Duodenal mucosa (tissue), 2 donors: Measurements from ENCODE around the gene ADGRL1.

Experiments
- H3K27ac ChIP-seq: one replicate; pipeline ENCODE4 v1.7.0; 2013; ENCODE audit warnings: low read depth, low read length
- H3K27me3 ChIP-seq, 2 donors: one replicate each; pipeline ENCODE4 v1.7.0; 2013; ENCODE audit warnings: low read length in 2 of 2, control low read depth in 1 of 2; ENCODE audit not compliant: insufficient read depth in 2 of 2, control insufficient read depth in 1 of 2
- H3K36me3 ChIP-seq, 2 donors: one replicate each; pipeline ENCODE4 v1.7.0; 2013; ENCODE audit warnings: low read length in 2 of 2, control low read depth in 1 of 2; ENCODE audit not compliant: insufficient read depth in 2 of 2, control insufficient read depth in 1 of 2
- H3K4me1 ChIP-seq, 2 donors: one replicate each; pipeline ENCODE4 v1.7.0; 2013; ENCODE audit warnings: low read length in 2 of 2, control low read depth in 1 of 2; ENCODE audit not compliant: insufficient read depth in 2 of 2, control insufficient read depth in 1 of 2
- H3K4me3 ChIP-seq, 2 donors: one replicate each; pipeline ENCODE4 v1.7.0; 2013; ENCODE audit warnings: low read length in 2 of 2, low read depth in 1 of 2
- H3K9ac ChIP-seq, 2 donors: one replicate each; pipeline ENCODE4 v1.7.0; 2013; ENCODE audit warnings: low read length in 2 of 2, low read depth in 1 of 2
- H3K9me3 ChIP-seq, 2 donors: one replicate each; pipeline ENCODE4 v1.7.0; 2013; ENCODE audit warnings: low read length in 2 of 2, control low read depth in 1 of 2; ENCODE audit not compliant: control insufficient read depth in 1 of 2

Gene ADGRL1

DNA sequence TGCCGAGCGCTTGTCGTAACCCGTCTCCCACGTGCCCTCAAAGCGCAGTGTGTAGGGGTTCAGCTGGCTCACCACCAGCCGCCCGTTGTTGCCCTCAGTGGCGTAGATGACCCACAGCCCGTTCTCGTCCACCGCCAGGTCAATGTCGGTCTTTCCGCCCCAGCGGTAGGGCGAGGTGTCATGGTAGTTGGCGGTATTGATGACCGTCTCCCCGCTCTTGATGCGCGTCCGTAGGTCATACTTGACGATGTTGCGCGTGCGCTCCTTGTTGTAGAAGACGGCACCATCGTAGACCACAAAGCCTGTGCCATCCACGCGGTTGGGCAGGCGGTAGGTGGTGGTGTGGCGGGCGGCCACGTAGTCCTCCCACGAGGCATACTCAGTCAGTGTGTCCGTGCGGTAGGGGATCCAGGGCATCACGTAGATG lies 43.1 kb downstream of the ADGRL1 start:
- Histone ChIP-seq H3K9ac (no peak overlapping the region), H3K4me1 (peaks cover 0 to 6% of the 10 kb centered on the region in 2 donors), H3K27me3 (no peaks in the 10 kb centered on the region), H3K9me3 (no peaks in the 10 kb centered on the region), H3K4me3 (no peak overlapping the region), H3K36me3 (peaks cover 0 to 23% of the 10 kb centered on the region in 2 donors), H3K27ac (no peak overlapping the region)

DNA sequence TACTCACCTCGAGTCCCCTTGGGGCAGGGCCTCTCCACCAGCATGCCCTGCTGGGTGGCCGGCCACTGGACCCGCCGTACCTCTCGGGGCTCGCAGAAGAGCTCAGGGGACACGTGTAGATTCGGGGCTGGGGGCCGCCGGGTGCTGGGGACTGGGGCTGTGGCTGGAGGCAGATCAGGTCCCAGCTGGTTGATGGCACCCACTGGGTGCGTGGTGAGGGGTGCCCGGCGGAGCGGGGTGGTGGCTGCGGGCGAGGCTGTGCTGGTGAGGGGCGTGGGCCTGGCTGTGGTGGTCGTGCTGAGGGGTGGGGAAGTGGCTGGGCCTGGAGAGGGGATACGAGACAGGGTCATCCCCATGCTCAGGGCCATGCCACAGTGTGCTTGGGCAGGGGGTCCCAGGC lies 44.7 kb downstream of the ADGRL1 start:
- Histone ChIP-seq H3K9me3 (no peaks in the 10 kb centered on the region), H3K9ac (no peak overlapping the region), H3K36me3 (peaks cover 3 to 36% of the 10 kb centered on the region in 2 donors), H3K4me3 (no peak overlapping the region), H3K27me3 (no peaks in the 10 kb centered on the region), H3K27ac (no peak overlapping the region), H3K4me1 (no peaks in the 10 kb centered on the region)

DNA sequence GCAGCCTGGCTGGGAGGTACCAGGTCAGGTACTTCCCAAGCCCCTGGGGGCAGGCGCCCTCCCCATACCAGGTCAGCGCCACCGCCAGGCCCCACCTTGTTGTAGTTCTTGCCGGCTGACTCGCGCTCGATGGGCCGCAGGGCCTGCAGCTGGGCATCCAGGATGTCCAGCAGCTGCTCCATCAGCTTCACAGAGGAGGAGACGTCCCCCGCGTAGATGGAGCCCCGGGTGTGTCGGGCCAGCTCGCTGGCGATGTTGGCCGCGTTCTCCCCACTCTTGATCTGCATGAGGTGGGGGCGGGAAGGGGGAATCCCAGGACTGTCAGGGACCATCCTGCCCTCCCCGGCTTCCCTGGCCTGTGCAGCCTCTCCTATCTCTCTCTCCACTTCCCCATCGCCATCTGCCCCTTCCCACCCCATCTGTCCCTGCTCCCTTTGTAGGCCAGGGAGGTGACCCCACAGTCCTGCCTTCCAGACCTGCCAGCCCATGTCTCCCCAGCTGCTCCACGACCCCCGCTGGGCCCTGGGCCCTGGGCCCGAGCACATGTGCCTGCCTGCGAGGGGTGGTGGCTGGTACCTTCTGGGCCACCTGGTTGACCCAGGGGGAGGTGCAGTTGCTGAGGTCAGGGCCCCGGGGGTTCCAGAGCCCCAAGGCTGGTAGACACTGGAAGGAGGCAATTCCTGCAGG lies 45.8 kb downstream of the ADGRL1 start:
- peaks cover 9 to 45% of the 10 kb centered on the region in 2 donors for H3K36me3 ChIP-seq

DNA sequence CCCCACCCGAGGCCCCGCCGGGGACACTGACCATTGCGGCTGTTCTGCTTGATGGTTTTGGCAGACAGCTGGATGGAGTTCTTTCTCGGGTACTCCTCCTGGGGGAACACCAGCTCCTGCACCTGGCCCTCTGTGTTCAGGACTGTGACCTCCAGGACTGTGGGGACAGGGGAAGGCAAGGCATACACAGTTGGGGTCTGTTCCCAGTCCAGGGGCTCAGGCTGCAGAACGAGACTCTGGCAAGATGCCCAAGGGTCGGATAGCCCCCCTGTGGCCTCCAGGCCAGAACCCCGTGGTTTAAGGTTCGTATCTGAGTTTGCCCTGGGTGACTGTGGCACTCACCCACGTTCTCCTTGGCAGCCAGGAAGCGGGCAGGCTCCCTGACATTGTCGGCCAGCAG lies 46.9 kb downstream of the ADGRL1 start:
- Histone ChIP-seq H3K9me3 (no peaks in the 10 kb centered on the region), H3K4me1 (no peaks in the 10 kb centered on the region), H3K36me3 (peaks cover 11 to 52% of the 10 kb centered on the region in 2 donors), H3K27ac (no peak overlapping the region), H3K9ac (no peak overlapping the region), H3K27me3 (no peaks in the 10 kb centered on the region), H3K4me3 (no peak overlapping the region)

More for the DNA sequence above, 45.8 kb downstream of the ADGRL1 start:
- H3K27ac ChIP-seq: no peak overlapping the region
- no peaks in the 10 kb centered on the region for H3K4me1 ChIP-seq
- H3K9me3 ChIP-seq: no peaks in the 10 kb centered on the region
- H3K27me3 ChIP-seq: no peaks in the 10 kb centered on the region
- no peak overlapping the region for H3K9ac ChIP-seq
- H3K4me3 ChIP-seq: no peak overlapping the region

DNA sequence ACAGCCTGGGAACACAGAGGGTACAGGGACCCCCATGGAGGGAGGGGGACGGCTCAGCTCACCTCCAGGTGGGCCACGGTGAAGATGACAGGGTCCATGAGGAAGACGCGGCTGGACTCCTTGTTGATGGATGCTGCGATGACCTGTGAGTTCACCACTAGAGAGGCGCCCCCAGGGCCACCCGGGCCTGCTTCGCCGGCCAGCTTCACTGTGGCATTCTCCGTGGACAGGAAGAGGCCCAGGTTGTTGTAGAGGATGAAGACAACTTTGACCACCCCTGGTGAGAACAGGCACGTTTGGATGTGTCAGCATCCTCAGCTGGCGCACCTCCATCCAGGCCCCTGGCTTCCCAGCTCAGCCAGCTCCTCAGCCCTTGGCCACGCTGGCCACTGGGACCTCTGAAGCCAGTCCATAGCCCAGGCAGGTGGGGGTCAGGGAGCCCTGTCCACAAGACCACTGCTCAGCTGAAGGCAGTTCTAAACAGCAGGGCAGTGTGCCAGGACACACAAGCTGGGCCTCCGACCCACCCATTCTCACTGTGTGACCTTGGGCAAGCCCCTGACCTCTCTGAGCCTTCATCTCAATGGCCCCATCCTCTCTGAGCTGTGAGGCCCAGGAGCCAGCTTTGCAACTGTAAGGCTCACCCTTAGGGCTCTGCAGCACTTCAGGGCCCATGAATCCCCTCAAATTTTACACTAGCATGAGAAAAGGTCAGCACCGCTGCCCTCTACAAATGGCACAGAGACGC lies 47.5 kb downstream of the ADGRL1 start:
- Histone ChIP-seq H3K36me3 (peaks cover 11 to 55% of the 10 kb centered on the region in 2 donors), H3K27me3 (no peaks in the 10 kb centered on the region), H3K9ac (no peak overlapping the region), H3K4me1 (no peaks in the 10 kb centered on the region), H3K9me3 (no peaks in the 10 kb centered on the region), H3K27ac (no peak overlapping the region), H3K4me3 (no peak overlapping the region)

DNA sequence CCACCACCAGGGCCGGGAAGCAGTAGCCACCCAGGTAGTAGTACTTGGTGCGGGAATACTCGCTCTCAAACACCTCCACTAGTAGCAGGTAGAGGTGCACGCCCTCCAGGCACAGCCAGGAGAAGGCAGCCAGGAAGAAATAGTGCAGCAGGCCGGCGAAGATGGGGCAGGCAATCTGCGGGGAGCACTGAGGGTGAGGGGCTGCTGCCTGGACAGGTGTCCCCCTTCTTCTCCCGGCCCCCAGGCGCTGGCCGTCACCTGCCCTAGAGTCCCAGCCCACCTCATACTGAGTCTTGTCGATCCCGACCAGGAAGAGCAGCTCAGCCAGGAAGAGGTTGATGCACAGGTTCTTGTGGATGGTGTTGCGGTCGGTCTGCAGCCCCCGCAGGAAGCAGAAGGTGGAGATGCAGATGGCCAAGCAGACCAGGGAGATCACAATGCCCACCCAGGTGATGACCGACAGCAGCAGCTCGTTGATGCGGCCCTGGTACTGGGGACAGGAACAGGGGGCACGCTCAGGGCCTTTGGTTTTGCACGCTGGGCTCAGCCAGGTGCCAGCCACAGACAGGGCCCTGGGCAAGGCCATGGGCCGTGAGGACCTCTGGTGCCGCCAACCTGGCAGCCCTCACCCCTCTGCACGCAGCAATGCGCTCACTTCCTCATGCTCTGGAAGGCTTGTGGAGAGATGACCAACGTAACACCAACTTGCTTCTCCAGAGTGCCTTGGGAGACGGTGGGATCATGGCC lies 48.8 kb downstream of the ADGRL1 start:
- H3K27me3 ChIP-seq: no peaks in the 10 kb centered on the region
- H3K36me3 ChIP-seq: peaks cover 11 to 55% of the 10 kb centered on the region in 2 donors
- H3K4me1 ChIP-seq: no peaks in the 10 kb centered on the region
- no peak overlapping the region for H3K27ac ChIP-seq
- H3K9ac ChIP-seq: no peak overlapping the region
- no peaks in the 10 kb centered on the region for H3K9me3 ChIP-seq
- no peak overlapping the region for H3K4me3 ChIP-seq

DNA sequence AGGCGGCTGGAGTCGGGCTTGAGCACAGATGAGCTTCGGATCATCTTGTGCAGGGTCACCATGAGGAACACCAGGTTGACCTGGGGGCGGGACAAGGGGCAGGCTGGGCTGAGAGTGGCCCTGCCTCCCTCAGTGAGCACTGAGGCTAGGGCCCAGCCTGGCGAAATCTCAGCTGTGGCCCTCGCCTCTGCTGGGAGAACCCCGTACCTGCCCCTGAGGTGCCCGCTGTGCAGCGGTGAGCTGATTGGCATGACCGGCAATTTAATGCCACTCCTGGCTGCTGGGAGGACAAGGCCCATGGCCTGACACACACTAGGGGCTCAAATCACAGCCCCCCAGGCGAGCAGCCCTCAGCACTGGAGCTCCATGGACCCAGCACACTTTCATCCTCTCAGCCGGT lies 49.8 kb downstream of the ADGRL1 start:
- H3K36me3 ChIP-seq: peaks cover 11 to 61% of the 10 kb centered on the region in 2 donors

DNA sequence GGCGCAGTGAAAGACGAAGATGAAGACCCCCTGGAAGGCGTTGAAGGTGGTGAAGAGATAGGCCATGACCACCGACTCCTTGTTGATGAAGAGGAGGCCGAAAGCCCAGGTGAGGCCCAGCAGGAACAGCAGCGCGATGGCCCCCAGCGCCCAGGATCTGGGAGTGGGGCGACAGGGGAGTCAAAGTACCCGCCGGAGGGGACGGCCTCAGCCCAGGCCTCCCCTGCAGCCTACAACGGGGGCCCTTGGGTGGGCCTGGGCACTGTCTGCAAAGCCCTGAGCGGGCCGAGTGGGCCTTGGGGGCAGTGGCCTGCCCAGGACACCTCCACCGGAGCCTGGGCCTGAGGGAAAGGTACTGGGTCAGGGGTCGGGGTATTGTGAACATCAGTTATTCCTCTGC lies 50.6 kb downstream of the ADGRL1 start:
- Histone ChIP-seq H3K4me3 (no peak overlapping the region), H3K27me3 (no peaks in the 10 kb centered on the region), H3K9ac (no peak overlapping the region), H3K4me1 (peaks cover 0 to under 1% of the 10 kb centered on the region in 2 donors), H3K36me3 (peaks cover 11 to 61% of the 10 kb centered on the region in 2 donors), H3K9me3 (no peaks in the 10 kb centered on the region), H3K27ac (no peak overlapping the region)

More for the DNA sequence above, 49.8 kb downstream of the ADGRL1 start:
- no peak overlapping the region for H3K27ac ChIP-seq
- no peaks in the 10 kb centered on the region for H3K4me1 ChIP-seq
- no peak overlapping the region for H3K4me3 ChIP-seq
- no peak overlapping the region for H3K9ac ChIP-seq
- no peaks in the 10 kb centered on the region for H3K9me3 ChIP-seq
- H3K27me3 ChIP-seq: no peaks in the 10 kb centered on the region

DNA sequence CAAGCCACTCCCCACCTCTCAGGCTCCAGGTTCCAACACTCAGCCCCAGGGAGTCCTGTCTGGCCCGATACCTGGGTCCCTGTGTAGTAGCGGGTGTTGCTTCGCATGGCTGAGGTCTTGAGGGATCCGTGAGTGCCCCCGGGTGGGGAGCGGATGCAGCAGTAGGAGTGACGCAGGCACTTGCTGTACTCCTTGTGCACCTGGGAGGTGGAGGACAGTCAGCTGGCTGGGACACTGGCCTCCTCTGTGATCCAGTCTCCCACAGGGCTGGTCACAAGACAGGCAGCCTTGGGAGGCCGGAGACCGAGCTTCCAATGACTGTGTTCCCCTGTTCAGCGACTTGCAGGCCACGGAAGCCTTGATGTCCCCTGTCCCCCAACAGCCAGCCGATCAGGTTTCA lies 53.3 kb downstream of the ADGRL1 start:
- no peaks in the 10 kb centered on the region for H3K27me3 ChIP-seq
- no peaks in the 10 kb centered on the region for H3K9me3 ChIP-seq
- H3K9ac ChIP-seq: no peak overlapping the region
- H3K27ac ChIP-seq: no peak overlapping the region
- peaks cover 11 to 45% of the 10 kb centered on the region in 2 donors for H3K36me3 ChIP-seq
- peaks cover 19 to 23% of the 10 kb centered on the region in 2 donors for H3K4me1 ChIP-seq
- no peak overlapping the region for H3K4me3 ChIP-seq
